ENCODE measurements around the gene GLIPR2. TPM values are rescaled to one million over a fixed set of nuclear protein-coding genes. Genes with fewer than 3 reads are reported as not detected.
A peak's percentile ranks its signal among the peaks of the same experiment; 100 is the strongest.

The GLIPR2 gene
- polyA plus RNA-seq, 1 experiment: 26.3 TPM

DNA sequence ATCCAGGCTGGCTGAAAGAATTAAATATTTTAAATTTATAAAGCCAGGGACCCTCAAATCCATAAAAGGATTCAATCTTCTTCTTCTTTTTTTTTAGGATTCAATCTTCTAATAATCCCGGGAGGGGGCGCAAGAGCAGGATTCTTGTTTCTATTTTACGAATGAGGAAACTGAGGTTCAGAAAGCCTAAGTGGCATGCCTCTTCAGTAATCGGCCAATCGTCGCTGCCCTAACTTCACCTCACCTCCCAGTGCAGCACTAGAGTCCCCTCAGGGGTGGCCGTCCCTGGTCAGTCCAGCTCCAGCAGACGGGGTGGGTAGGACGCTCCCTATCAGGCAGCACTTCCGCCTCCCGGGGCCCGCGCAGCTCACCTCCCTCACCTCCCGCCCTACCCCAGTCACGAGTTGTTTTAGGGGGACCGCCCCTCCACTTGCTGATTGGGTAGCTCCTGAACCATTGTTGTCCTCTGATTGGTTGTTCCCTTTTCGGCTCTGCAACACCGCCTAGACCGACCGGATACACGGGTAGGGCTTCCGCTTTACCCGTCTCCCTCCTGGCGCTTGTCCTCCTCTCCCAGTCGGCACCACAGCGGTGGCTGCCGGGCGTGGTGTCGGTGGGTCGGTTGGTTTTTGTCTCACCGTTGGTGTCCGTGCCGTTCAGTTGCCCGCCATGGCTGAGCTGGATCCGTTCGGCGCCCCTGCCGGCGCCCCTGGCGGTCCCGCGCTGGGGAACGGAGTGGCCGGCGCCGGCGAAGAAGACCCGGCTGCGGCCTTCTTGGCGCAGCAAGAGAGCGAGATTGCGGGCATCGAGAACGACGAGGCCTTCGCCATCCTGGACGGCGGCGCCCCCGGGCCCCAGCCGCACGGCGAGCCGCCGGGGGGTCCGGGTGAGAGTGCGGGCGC, 54.1 kb downstream of the GLIPR2 start, which contains the start of gene CLTA:
Gene CLTA (plus strand): TSS at position 534 of the 902 bp plus-strand sequence. CDS start 136 bp downstream, at position 670.
- POLR2A ChIA-PET: interaction anchor here (0.6 kb wide), 1 partner anchor 163 kb away, joined by 3 read pairs; no protein-coding TSS in a partner anchor
- CTCF ChIA-PET: interaction anchor here (0.6 to 4.1 kb wide), 28 partner anchors 10 to 1577 kb away, joined by 3 to 43 read pairs (median 4); partner anchors contain the start of genes CCIN and RECK
- Histone ChIP-seq H3K36me3 (ENCODE audit: control insufficient read depth, insufficient read depth, low read length) (no peaks in the 10 kb centered on the region), H3K27me3 (ENCODE audit: control insufficient read depth, insufficient read depth, low read length) (no peaks in the 10 kb centered on the region), H3K4me3 (ENCODE audit: low read depth, low read length) (peak within 1 kb of the TSS; percentile 76)
- TF ChIP-seq, protein P1, sequence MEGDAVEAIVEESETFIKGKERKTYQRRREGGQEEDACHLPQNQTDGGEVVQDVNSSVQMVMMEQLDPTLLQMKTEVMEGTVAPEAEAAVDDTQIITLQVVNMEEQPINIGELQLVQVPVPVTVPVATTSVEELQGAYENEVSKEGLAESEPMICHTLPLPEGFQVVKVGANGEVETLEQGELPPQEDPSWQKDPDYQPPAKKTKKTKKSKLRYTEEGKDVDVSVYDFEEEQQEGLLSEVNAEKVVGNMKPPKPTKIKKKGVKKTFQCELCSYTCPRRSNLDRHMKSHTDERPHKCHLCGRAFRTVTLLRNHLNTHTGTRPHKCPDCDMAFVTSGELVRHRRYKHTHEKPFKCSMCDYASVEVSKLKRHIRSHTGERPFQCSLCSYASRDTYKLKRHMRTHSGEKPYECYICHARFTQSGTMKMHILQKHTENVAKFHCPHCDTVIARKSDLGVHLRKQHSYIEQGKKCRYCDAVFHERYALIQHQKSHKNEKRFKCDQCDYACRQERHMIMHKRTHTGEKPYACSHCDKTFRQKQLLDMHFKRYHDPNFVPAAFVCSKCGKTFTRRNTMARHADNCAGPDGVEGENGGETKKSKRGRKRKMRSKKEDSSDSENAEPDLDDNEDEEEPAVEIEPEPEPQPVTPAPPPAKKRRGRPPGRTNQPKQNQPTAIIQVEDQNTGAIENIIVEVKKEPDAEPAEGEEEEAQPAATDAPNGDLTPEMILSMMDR (IDR thresholded peaks at IDR 0.05; ENCODE audit: insufficient read depth, low read depth, low read length): peak; percentile 66
- peak; percentile 94 for DNase-seq (ENCODE audit: low read depth)

DNA sequence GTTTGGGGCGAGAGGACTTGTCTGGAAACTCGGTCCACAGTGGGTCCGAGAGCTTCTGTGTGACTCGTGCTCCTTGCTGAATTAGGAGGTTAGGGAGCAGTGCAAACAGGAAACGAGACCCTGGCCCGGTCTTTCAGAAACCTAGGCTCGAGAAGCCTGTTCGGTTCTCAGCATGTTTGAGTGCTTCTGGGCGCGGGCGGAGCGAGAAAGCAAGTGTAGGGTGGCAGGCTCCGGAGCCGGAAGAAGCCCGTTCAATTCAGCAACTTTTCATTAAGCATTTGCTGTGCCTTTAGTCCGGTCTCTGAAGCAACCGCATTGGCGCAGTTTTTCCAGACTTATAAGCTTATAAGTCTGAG, 54.7 kb downstream of the GLIPR2 start:
- TF ChIP-seq, protein P1 (IDR thresholded peaks at IDR 0.05; ENCODE audit: insufficient read depth, low read depth, low read length): no peak
- Histone ChIP-seq H3K27me3 (ENCODE audit: control insufficient read depth, insufficient read depth, low read length) (no peaks in the 10 kb centered on the region), H3K4me3 (ENCODE audit: low read depth, low read length) (peak overlapping the region; percentile 76), H3K36me3 (ENCODE audit: control insufficient read depth, insufficient read depth, low read length) (no peaks in the 10 kb centered on the region)
- DNase-seq (ENCODE audit: low read depth): no peak
- POLR2A ChIA-PET: interaction anchor here (0.6 kb wide), 1 partner anchor 163 kb away, joined by 3 read pairs; no protein-coding TSS in a partner anchor
- CTCF ChIA-PET: interaction anchor here (0.7 to 4.1 kb wide), 17 partner anchors 10 to 216 kb away, joined by 3 to 43 read pairs (median 4); partner anchors contain the start of gene CCIN

DNA sequence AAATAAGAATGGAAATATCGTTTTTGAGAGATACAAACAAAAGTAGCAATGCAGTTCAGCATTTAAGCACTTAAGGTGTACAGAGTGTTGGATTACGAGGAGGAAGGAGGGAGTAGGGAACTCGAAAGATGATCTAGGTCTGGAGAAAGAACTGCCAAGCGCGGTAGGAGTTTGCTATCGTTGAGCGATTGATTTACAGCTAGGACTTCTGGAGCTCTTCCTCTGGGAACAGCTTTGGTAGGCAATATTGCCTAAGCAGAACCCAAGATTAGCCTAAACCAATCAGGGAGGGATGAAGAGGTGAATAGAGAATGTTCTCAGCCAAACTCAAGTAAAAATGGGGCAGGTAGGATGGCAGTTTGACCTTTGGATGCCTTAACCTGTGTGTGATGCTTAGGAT, 55.2 kb downstream of the GLIPR2 start:
- ChIA-PET CTCF (interaction anchor here (1.2 to 4.1 kb wide), 6 partner anchors 10 to 216 kb away, joined by 3 to 43 read pairs (median 6); partner anchors contain the start of gene CCIN), POLR2A (interaction anchor here (0.6 kb wide), 1 partner anchor 164 kb away, joined by 3 read pairs; no protein-coding TSS in a partner anchor)
- TF ChIP-seq, protein P1 (IDR thresholded peaks at IDR 0.05; ENCODE audit: insufficient read depth, low read depth, low read length): no peak
- Histone ChIP-seq H3K36me3 (ENCODE audit: control insufficient read depth, insufficient read depth, low read length) (no peaks in the 10 kb centered on the region), H3K4me3 (ENCODE audit: low read depth, low read length) (peak overlapping the region; percentile 76), H3K27me3 (ENCODE audit: control insufficient read depth, insufficient read depth, low read length) (no peaks in the 10 kb centered on the region)
- DNase-seq (ENCODE audit: low read depth): no peak

DNA sequence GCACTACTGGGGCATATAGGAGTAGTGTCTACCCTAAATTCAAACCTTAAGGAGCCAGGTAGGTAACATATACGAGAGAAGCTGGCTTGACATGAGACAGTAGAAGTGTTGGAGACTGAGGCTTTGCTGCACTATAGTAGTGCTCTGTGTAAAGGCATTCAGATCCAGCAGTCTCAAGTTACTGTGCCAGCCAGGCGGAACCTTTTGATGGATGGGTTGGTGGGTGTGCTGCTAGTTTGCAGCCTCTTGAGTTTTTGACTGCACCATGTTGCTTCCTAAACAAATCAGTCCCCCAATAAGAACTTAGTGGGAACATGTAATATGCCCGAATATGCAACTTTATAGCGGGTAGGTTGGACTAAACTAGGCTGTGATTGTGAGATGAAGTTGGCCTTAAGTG, 55.7 kb downstream of the GLIPR2 start:
- Histone ChIP-seq H3K27me3 (ENCODE audit: control insufficient read depth, insufficient read depth, low read length) (no peaks in the 10 kb centered on the region), H3K4me3 (ENCODE audit: low read depth, low read length) (peak overlapping the region; percentile 76), H3K36me3 (ENCODE audit: control insufficient read depth, insufficient read depth, low read length) (no peaks in the 10 kb centered on the region; the same call in 1 of the 2 replicates)
- DNase-seq (ENCODE audit: low read depth): no peak
- POLR2A ChIA-PET: no interaction called here
- TF ChIP-seq, protein P1 (IDR thresholded peaks at IDR 0.05; ENCODE audit: insufficient read depth, low read depth, low read length): no peak
- CTCF ChIA-PET: interaction anchor here (0.6 to 4.1 kb wide), 6 partner anchors 10 to 215 kb away, joined by 3 to 43 read pairs (median 5); partner anchors contain the start of gene CCIN

DNA sequence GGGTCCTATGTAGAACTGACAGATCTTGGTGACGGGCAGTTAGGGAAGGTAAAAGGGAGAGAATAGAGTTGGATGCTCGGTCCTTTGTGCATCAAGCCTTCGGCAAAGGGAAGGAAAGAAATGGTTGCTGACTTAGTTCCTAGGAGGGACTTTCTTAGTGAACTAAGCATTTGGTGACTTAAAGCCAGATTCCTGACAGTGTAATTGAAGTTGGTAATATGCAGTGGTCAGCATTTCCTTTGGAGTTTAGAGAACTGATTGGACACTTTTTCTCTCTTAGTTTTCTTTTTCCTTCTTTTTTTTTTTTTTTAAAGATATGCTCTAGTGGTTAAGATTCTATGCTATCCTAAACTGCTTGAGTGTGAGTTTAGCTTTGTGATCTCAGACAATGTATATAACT, 56.5 kb downstream of the GLIPR2 start:
- DNase-seq (ENCODE audit: low read depth): no peak
- no peaks in the 10 kb centered on the region for H3K27me3 ChIP-seq (ENCODE audit: control insufficient read depth, insufficient read depth, low read length)
- H3K4me3 ChIP-seq (ENCODE audit: low read depth, low read length): no peak overlapping the region
- POLR2A ChIA-PET: no interaction called here
- TF ChIP-seq, protein P1 (IDR thresholded peaks at IDR 0.05; ENCODE audit: insufficient read depth, low read depth, low read length): no peak
- no peaks in the 10 kb centered on the region; the same call in none of the 2 replicates for H3K36me3 ChIP-seq (ENCODE audit: control insufficient read depth, insufficient read depth, low read length)
- CTCF ChIA-PET: interaction anchor here (1.4 kb wide), 1 partner anchor 9 kb away, joined by 6 read pairs; no protein-coding TSS in a partner anchor

All from BJ (cell line).